H9 (cell line): Measurements from ENCODE around the gene CP. TPM values are rescaled to one million over a fixed set of nuclear protein-coding genes. Genes with fewer than 3 reads are reported as not detected.

Experiments
- DNase-seq: peaks from one replicate; pipeline ENCODE4 v3.0.0-alpha.2; 2017
- H2AFZ ChIP-seq: one replicate; pipeline ENCODE4 v1.6.1; 2013; ENCODE audit warnings: mild to moderate bottlenecking, low read length, control low read depth, moderate library complexity
- H2AK5ac ChIP-seq: 2 replicates; pipeline ENCODE4 v1.6.1; 2013; ENCODE audit warnings: low read length, control low read depth, mixed read lengths; ENCODE audit not compliant: insufficient read length
- H2BK120ac ChIP-seq: one replicate; pipeline ENCODE4 v1.6.1; 2013; ENCODE audit warnings: low read depth, mild to moderate bottlenecking, low read length, control low read depth, inconsistent platforms; ENCODE audit not compliant: poor library complexity, severe bottlenecking
- H2BK12ac ChIP-seq: 2 replicates; pipeline ENCODE4 v1.6.1; 2013; ENCODE audit warnings: low read length, control low read depth, mixed read lengths, low read depth; ENCODE audit not compliant: insufficient read length
- H2BK15ac ChIP-seq: 2 replicates; pipeline ENCODE4 v1.6.1; 2013; ENCODE audit warnings: low read depth, low read length, control low read depth
- H2BK20ac ChIP-seq: one replicate; pipeline ENCODE4 v1.6.1; 2013; ENCODE audit warnings: low read depth, mild to moderate bottlenecking, low read length, control low read depth, inconsistent platforms; ENCODE audit not compliant: poor library complexity, severe bottlenecking
- H2BK5ac ChIP-seq: 2 replicates; pipeline ENCODE4 v1.6.1; 2013; ENCODE audit warnings: low read length, control low read depth, mixed read lengths; ENCODE audit not compliant: insufficient read length
- H3K14ac ChIP-seq: 2 replicates; pipeline ENCODE4 v1.6.1; 2013; ENCODE audit warnings: low read length, control low read depth; ENCODE audit not compliant: insufficient read depth
- H3K18ac ChIP-seq: 2 replicates; pipeline ENCODE4 v1.6.1; 2013; ENCODE audit warnings: low read depth, mild to moderate bottlenecking, mixed read lengths, low read length, control low read depth; ENCODE audit not compliant: insufficient read length
- H3K23ac ChIP-seq: 2 replicates; pipeline ENCODE4 v1.6.1; 2013; ENCODE audit warnings: low read length, control low read depth, mixed read lengths, low read depth; ENCODE audit not compliant: insufficient read length
- H3K23me2 ChIP-seq: 2 replicates; pipeline ENCODE4 v1.6.1; 2013; ENCODE audit warnings: low read depth, mild to moderate bottlenecking, mixed read lengths, low read length, control low read depth; ENCODE audit not compliant: insufficient read length, poor library complexity, severe bottlenecking
- H3K27ac ChIP-seq: 2 replicates; pipeline ENCODE4 v1.5.1; 2013; ENCODE audit warnings: low read length, control low read depth, mixed read lengths, low read depth; ENCODE audit not compliant: insufficient read length
- H3K27me3 ChIP-seq: 2 replicates; pipeline ENCODE4 v1.6.1; 2013; ENCODE audit warnings: low read length, control low read depth, inconsistent platforms; ENCODE audit not compliant: insufficient read depth
- H3K4ac ChIP-seq: 2 replicates; pipeline ENCODE4 v1.6.1; 2013; ENCODE audit warnings: low read depth, mild to moderate bottlenecking, control low read depth, inconsistent platforms, low read length, moderate library complexity
- H3K4me1 ChIP-seq: 2 replicates; pipeline ENCODE4 v1.6.1; 2013; ENCODE audit warnings: low read length, control low read depth, inconsistent platforms; ENCODE audit not compliant: insufficient read depth
- H3K4me2 ChIP-seq: 2 replicates; pipeline ENCODE4 v1.6.1; 2013; ENCODE audit warnings: low read length, control low read depth, mixed read lengths; ENCODE audit not compliant: insufficient read length, insufficient read depth
- H3K56ac ChIP-seq: 2 replicates; pipeline ENCODE4 v1.6.1; 2013; ENCODE audit warnings: low read depth, mild to moderate bottlenecking, mixed read lengths, low read length, control low read depth; ENCODE audit not compliant: insufficient read length
- H3K79me1 ChIP-seq: 2 replicates; pipeline ENCODE4 v1.6.1; 2013; ENCODE audit warnings: low read depth, mild to moderate bottlenecking, moderate library complexity, low read length, control low read depth, inconsistent platforms; ENCODE audit not compliant: insufficient read depth, poor library complexity, severe bottlenecking
- H3K79me2 ChIP-seq: 2 replicates; pipeline ENCODE4 v1.6.1; 2013; ENCODE audit warnings: low read length, control low read depth, inconsistent platforms; ENCODE audit not compliant: insufficient read depth
- H3K9ac ChIP-seq: 2 replicates; pipeline ENCODE4 v1.6.1; 2013; ENCODE audit warnings: low read length, control low read depth, mixed read lengths; ENCODE audit not compliant: insufficient read length; ENCODE audit errors: extremely low read depth
- H3K9me3 ChIP-seq: one replicate; pipeline ENCODE4 v1.6.1; 2013; ENCODE audit warnings: low read depth, low read length, inconsistent platforms; ENCODE audit not compliant: control insufficient read depth
- H3T11ph ChIP-seq: one replicate; pipeline ENCODE4 v1.6.1; 2013; ENCODE audit warnings: mild to moderate bottlenecking, low read length, control low read depth, inconsistent platforms
- H4K20me1 ChIP-seq: one replicate; pipeline ENCODE4 v1.6.1; 2013; ENCODE audit not compliant: control insufficient read depth, insufficient read length, insufficient read depth
- H4K5ac ChIP-seq: 2 replicates; pipeline ENCODE4 v1.6.1; 2013; ENCODE audit warnings: low read depth, mild to moderate bottlenecking, mixed read lengths, low read length, control low read depth; ENCODE audit not compliant: insufficient read length
- H4K8ac ChIP-seq: replicated peaks from 2 replicates; pipeline ENCODE4 v1.6.1; 2013; ENCODE audit warnings: low read length, control low read depth, mixed read lengths, low read depth; ENCODE audit not compliant: insufficient read length
- H4K91ac ChIP-seq: 2 replicates; pipeline ENCODE4 v1.6.1; 2013; ENCODE audit warnings: low read depth, mild to moderate bottlenecking, moderate library complexity, mixed read lengths, low read length, control low read depth; ENCODE audit not compliant: insufficient read length
- H3K27ac Mint-ChIP-seq, 3 experiments: 2 replicates in 2 of 3; 3 replicates in 1 of 3; pipeline ENCODE4 v1.8.0; 2020 to 2021; ENCODE audit warnings: mixed read lengths in 3 of 3, mild to moderate bottlenecking in 1 of 3, moderate library complexity in 1 of 3
- H3K27me3 Mint-ChIP-seq: 2 replicates; pipeline ENCODE4 v1.8.0; 2021; ENCODE audit warnings: low read depth, mild to moderate bottlenecking, moderate library complexity, mixed read lengths
- H3K36me3 Mint-ChIP-seq, 3 experiments: 2 replicates in 2 of 3; 3 replicates in 1 of 3; pipeline ENCODE4 v1.8.0; 2020 to 2021; ENCODE audit warnings: low read depth in 3 of 3, mixed read lengths in 3 of 3; ENCODE audit not compliant: insufficient read depth in 1 of 3
- H3K4me1 Mint-ChIP-seq, 2 experiments: 2 replicates each; pipeline ENCODE4 v1.8.0; 2020; ENCODE audit warnings: mixed read lengths in 2 of 2
- H3K4me3 Mint-ChIP-seq, 2 experiments: 2 replicates in 1 of 2; 3 replicates in 1 of 2; pipeline ENCODE4 v1.8.0; 2020 to 2021; ENCODE audit warnings: mild to moderate bottlenecking in 2 of 2, mixed read lengths in 2 of 2, moderate library complexity in 1 of 2
- H3K9me3 Mint-ChIP-seq, 2 experiments: 2 replicates in 1 of 2; 3 replicates in 1 of 2; pipeline ENCODE4 v1.8.0; 2020; ENCODE audit warnings: mild to moderate bottlenecking in 2 of 2, mixed read lengths in 2 of 2, moderate library complexity in 1 of 2
- WGBS: extraction: QIAGEN DNeasy Blood & Tissue Kit; methylation state at CpG from one replicate; pipeline ENCODE4 v1.1.7; 2013; ENCODE audit warnings: missing lambda C conversion rate, low lambda C conversion rate, mixed read lengths; ENCODE audit not compliant: insufficient read length; ENCODE audit errors: extremely low coverage; 5-methylcytosine and 5-hydroxymethylcytosine counted together
- total RNA-seq: library from RNA; stranded (reverse); gene quantifications from 2 replicates; pipeline ENCODE4 v1.2.1, GENCODE V29; 2021
- TF ChIP-seq, protein P1 (sequence below): fragments of 200-600 bp; sonication (generic); conservative IDR thresholded peaks from 3 replicates; pipeline ENCODE4 v1.8.0; 2021; ENCODE audit warnings: antibody characterized with exemption, mild to moderate bottlenecking

CP gene
- total RNA-seq, 1 experiment from 2014 or later, result 1.1 TPM

DNA sequence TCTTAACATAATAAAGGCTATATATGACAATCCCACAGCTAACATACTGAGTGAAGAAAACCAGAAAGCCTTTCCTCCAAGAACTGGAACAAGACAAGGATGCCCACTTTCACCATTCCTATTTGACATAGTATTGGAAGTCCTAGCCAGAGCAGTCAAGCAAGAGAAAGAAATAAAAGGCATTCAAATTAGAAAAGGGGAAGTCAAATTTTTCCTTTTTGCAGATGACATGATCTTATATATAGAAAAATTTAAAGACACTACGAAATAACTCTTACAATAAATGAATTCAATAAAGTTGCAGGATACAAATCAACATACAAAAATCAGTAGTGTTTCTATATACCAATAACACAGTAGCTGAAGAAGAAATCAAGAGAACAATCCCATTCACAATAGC is 42.2 kb upstream of the CP start:
- no peak overlapping the region for H3K4me2 ChIP-seq
- H2AK5ac ChIP-seq, result no peak overlapping the region
- H3T11ph ChIP-seq, result no peak overlapping the region
- H3K79me2 ChIP-seq, result no peaks in the 10 kb centered on the region
- H3K23me2 ChIP-seq, result no peaks in the 10 kb centered on the region
- no peak overlapping the region for H3K14ac ChIP-seq
- no peak overlapping the region for H4K8ac ChIP-seq
- H3K27ac Mint-ChIP-seq, result no peak overlapping the region
- H2BK15ac ChIP-seq, result no peak overlapping the region
- peaks cover 0 to 2% (median 0%) of the 10 kb centered on the region in 3 experiments; a peak in 1 of 7 replicates for H3K36me3 Mint-ChIP-seq
- no peaks in the 10 kb centered on the region for H4K20me1 ChIP-seq
- H3K79me1 ChIP-seq, result no peaks in the 10 kb centered on the region
- TF ChIP-seq, protein P1, sequence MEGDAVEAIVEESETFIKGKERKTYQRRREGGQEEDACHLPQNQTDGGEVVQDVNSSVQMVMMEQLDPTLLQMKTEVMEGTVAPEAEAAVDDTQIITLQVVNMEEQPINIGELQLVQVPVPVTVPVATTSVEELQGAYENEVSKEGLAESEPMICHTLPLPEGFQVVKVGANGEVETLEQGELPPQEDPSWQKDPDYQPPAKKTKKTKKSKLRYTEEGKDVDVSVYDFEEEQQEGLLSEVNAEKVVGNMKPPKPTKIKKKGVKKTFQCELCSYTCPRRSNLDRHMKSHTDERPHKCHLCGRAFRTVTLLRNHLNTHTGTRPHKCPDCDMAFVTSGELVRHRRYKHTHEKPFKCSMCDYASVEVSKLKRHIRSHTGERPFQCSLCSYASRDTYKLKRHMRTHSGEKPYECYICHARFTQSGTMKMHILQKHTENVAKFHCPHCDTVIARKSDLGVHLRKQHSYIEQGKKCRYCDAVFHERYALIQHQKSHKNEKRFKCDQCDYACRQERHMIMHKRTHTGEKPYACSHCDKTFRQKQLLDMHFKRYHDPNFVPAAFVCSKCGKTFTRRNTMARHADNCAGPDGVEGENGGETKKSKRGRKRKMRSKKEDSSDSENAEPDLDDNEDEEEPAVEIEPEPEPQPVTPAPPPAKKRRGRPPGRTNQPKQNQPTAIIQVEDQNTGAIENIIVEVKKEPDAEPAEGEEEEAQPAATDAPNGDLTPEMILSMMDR, result no peak
- no peak overlapping the region for H3K4ac ChIP-seq
- H3K23ac ChIP-seq, result no peak overlapping the region
- H3K27ac ChIP-seq, result no peak overlapping the region
- H3K9ac ChIP-seq, result no peak overlapping the region
- no peak overlapping the region for H2BK120ac ChIP-seq
- H2AFZ ChIP-seq, result no peak overlapping the region
- H3K4me1 ChIP-seq, result no peaks in the 10 kb centered on the region
- no peak overlapping the region for H2BK20ac ChIP-seq
- H3K56ac ChIP-seq, result no peak overlapping the region
- H3K9me3 Mint-ChIP-seq, result no peaks in the 10 kb centered on the region; a peak in 2 of 5 replicates
- H3K27me3 ChIP-seq, result no peaks in the 10 kb centered on the region
- H3K4me1 Mint-ChIP-seq, result peaks cover 0 to 3% of the 10 kb centered on the region in 2 experiments; a peak in 3 of 4 replicates
- H3K27me3 Mint-ChIP-seq, result no peaks in the 10 kb centered on the region
- DNase-seq, result no peak
- H3K4me3 Mint-ChIP-seq, result no peak overlapping the region
- no peaks in the 10 kb centered on the region for H3K9me3 ChIP-seq
- no peak overlapping the region for H4K5ac ChIP-seq
- no peak overlapping the region for H2BK5ac ChIP-seq
- no peak overlapping the region for H3K18ac ChIP-seq
- H2BK12ac ChIP-seq, result no peak overlapping the region
- no CpG with 5 or more reads among the region's 1 CpG for WGBS
- H4K91ac ChIP-seq, result no peak overlapping the region
